NCI-H128 (cell line): ENCODE measurements around the gene KNDC1.

Experiments used
- DNase-seq: peaks from one replicate; lab custom pipeline; 2025; ENCODE audit not compliant: unreplicated experiment; lab: John Stamatoyannopoulos, UW

The KNDC1 gene

DNA sequence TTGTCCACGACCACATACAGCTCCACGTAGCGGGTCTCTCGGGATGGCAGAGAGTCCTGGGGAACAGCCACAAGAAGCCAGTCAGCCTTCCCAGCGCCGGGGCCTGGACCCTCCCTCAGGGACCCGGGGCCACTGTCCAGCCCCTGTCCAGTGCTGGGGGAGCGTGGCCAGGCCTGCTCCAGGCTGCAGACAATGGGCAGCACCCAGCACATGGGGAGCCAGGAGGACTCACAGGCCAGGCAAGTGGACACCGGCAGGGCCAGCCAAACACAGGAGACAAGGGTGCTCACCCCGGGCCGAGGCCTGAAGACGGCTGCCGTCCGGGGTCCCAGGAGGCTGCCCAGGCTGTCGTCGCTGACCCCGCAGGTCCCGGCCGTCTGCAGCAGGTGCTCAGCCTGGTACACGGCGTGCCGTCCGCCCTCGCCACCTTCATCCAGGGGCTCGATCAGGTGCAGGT is 113.0 kb downstream of the KNDC1 start:
- no peak for DNase-seq

DNA sequence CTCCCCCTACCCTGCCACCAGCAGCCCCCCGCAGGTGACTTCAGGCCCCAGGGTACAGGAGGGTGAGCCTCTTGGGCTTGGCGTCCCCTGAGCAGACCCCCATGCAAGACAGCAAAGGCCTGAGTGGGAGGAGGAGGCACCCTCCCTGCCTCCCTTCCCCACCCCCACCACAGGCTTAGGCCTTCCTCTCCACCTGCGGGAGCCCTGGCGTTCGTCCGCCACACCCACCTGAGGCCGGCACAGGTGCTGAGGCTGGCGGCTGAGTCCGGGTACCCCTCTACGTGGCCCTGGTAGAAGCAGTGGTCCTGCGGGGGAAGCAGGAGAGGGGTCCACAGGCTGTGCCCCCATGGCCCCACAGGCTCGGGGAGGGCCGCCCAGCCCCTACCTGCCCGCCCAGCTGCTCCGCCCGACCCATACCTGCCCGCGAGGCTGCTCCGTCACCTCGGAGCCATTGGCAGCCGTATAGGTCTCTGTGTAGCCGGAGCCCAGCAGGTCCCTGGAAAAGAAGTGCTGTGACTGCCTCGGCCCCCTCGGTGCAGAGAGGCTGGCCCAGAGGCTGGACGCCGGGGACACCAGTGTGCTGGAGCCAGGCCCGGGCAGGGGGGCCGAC is 113.6 kb downstream of the KNDC1 start:
- no peak for DNase-seq

GRCh38 chr10:133274751-133275683 is 115.0 kb downstream of the KNDC1 start:
- DNase-seq: no peak

DNA sequence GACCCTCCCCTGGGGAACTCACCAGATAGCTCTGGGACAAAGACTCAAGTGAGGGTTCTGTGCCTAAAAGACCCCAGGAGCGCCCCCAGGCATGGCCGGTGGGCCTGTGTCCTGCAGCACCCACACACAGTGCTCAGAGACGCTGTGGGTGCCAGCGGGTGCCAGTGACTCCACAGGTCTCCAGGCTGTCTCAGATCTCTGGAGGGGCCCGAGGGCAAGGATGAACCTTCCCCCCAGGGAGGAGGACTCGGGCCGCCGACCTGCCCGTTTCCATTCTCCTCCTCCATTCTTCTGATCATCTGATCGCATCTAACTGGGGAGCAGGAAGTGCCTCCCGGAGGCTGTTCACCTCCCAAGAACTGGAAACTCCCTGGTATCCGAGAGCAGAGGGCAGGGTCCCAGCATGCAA is 115.7 kb downstream of the KNDC1 start:
- no peak for DNase-seq
